Spleen (tissue), 11 donors: ENCODE data around the gene COL12A1. TPM values are rescaled to one million over a fixed set of nuclear protein-coding genes. Genes with fewer than 3 reads are reported as not detected.

Experiments
- DNase-seq: peaks from one replicate; pipeline ENCODE4 v3.0.0-alpha.2; 2020
- H3K27ac ChIP-seq, 8 donors: fragments of 200-600 bp; sonication (generic) in 7 of 8; 1 replicate in 4 of 8; 2 replicates in 4 of 8; pipeline versions ENCODE4 v1.5.0 to v1.8.0; 2016 to 2021; ENCODE audit warnings: inconsistent platforms in 4 of 8, mild to moderate bottlenecking in 4 of 8, moderate library complexity in 1 of 8
- H3K27me3 ChIP-seq, 7 donors: fragments of 200-600 bp; sonication (generic) in 6 of 7; replicated peaks in 1 of 7; 1 replicate in 4 of 7; 2 replicates in 3 of 7; pipeline versions ENCODE4 v1.5.0 to v1.8.0; 2016 to 2021; ENCODE audit warnings: inconsistent platforms in 3 of 7, mild to moderate bottlenecking in 1 of 7
- H3K36me3 ChIP-seq, 6 donors: fragments of 200-600 bp; sonication (generic) in 5 of 6; 1 replicate in 4 of 6; 2 replicates in 2 of 6; pipeline versions ENCODE4 v1.5.0 to v1.8.0; 2016 to 2021; ENCODE audit warnings: inconsistent platforms in 2 of 6
- H3K4me1 ChIP-seq, 6 donors: fragments of 200-600 bp; sonication (generic) in 5 of 6; 1 replicate in 3 of 6; 2 replicates in 3 of 6; pipeline versions ENCODE4 v1.5.0 to v1.8.0; 2016 to 2021; ENCODE audit warnings: inconsistent platforms in 3 of 6
- H3K4me3 ChIP-seq, 8 donors: fragments of 200-600 bp; sonication (generic) in 7 of 8; 1 replicate in 4 of 8; 2 replicates in 4 of 8; pipeline versions ENCODE4 v1.5.0 to v1.8.0; 2016 to 2021; ENCODE audit warnings: inconsistent platforms in 4 of 8, mild to moderate bottlenecking in 4 of 8, moderate library complexity in 2 of 8
- H3K9me3 ChIP-seq, 8 donors: fragments of 200-600 bp; sonication (generic) in 7 of 8; 1 replicate in 4 of 8; 2 replicates in 4 of 8; pipeline versions ENCODE4 v1.5.0 to v1.8.0; 2016 to 2021; ENCODE audit warnings: inconsistent platforms in 4 of 8
- POLR2A ChIP-seq, 3 donors: fragments of 450-650 bp; IDR thresholded peaks; one replicate each; pipeline ENCODE4 v1.5.1; 2017; ENCODE audit warnings: antibody characterized with exemption in 3 of 3, mild to moderate bottlenecking in 1 of 3
- POLR2AphosphoS5 ChIP-seq, 3 donors: sonication (generic); formaldehyde crosslinking; IDR thresholded peaks; one replicate each; pipeline ENCODE4 v1.5.1; 2017; ENCODE audit warnings: antibody characterized with exemption in 3 of 3
- WGBS, 5 donors: extraction: QIAGEN DNeasy Blood & Tissue Kit in 3 of 5; methylation state at CpG; one replicate each; pipeline versions ENCODE4 v1.1.5 to v1.1.7; 2013 to 2018; 5-methylcytosine and 5-hydroxymethylcytosine counted together
- intact Hi-C: fragments of 100-400 bp; cut with DNase I; formaldehyde crosslinking; loops from one replicate; pipeline ENCODE4 v1.15.0; 2023; ENCODE audit warnings: low total_unique reads
- polyA plus RNA-seq, 3 donors: library from polyadenylated mRNA; stranded (reverse); fragments of 200-250 nt; gene quantifications; one replicate each; pipeline ENCODE4 v1.2.1, GENCODE V29; 2013
- total RNA-seq, 7 donors: library from RNA; depleted of rRNA in 3 of 7; stranded (reverse); fragments of >200 nt in 3 of 7; fragmentation: NEBNext Ultra II Directional in 4 of 7; extraction: Animal tissue kit (Norgen Biotek cat#: 25700) in 4 of 7; gene quantifications; one replicate each; pipeline versions ENCODE4 v1.1.0 to v1.2.1, GENCODE V29; 2016 to 2021
- TF ChIP-seq, protein P1 (sequence below), 11 experiments: fragments of 200-600 bp in 7 of 11; fragments of 450-650 bp in 4 of 11; sonication (generic) in 4 of 11; IDR thresholded peaks in 8 of 11; conservative IDR thresholded peaks in 3 of 11; 1 replicate in 7 of 11; 2 replicates in 4 of 11; pipeline versions ENCODE4 v1.4.0 to v1.8.0; 2016 to 2021; ENCODE audit warnings: antibody characterized with exemption in 11 of 11, inconsistent platforms in 4 of 11, mild to moderate bottlenecking in 1 of 11
- donor health status: healthy with polysubstance abuse.
- donor health status: DM: no; HTN: no; CAD: no; lungs with moderate emphysema.
- donor health status: DM: no; HTN: no; CAD: no.
- donor health status: Bipolar disorder and iron deficiency.
- donor health status: healthy.
- donor health status: DM: no; HTN: no; CAD: no.
- donor health status: DM: yes; HTN: yes; CAD: no.

COL12A1 gene
- total and polyA plus RNA-seq, 10 donors = 2.5 to 32.6 (median 21.2) TPM

DNA sequence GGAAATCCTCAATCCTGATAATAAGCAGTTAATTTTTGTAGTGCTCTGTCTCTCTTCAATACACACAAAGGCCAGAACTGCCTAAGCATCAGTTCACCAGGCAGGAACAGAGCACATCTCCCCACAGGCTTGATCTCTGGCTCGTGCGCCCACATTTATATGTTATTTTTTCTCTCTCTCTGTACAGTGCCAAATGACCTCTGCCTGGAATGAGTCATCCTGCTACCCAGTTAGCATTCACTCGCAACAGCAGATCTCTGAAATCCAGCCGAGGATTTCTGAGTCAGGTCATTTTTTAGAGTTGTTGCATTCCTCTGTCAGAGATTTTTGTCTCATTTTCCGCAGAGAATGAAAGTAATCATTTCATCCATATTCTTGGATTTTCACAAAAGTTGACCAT is 107.1 kb downstream of the COL12A1 start:
- Histone ChIP-seq H3K36me3 (no peaks in the 10 kb centered on the region), H3K9me3 (no peaks in the 10 kb centered on the region), H3K4me1 (peaks cover 0 to 7% (median 0%) of the 10 kb centered on the region in 6 donors), H3K4me3 (no peak overlapping the region), H3K27ac (peak overlapping the region in 4 of 8 donors; percentile 2 to 41 (median 24)), H3K27me3 (no peaks in the 10 kb centered on the region)
- no peak for DNase-seq
- intact Hi-C loops = no loop called here
- WGBS, 5 donors = 60 to 78% (median 73%) methylated on average over 4 to 5 of the region's 5 CpGs
- TF ChIP-seq POLR2A (IDR thresholded peaks at IDR 0.05) (no peak), POLR2AphosphoS5 (IDR thresholded peaks at IDR 0.05) (peak in 1 of 3 donors; percentile 10)
- TF ChIP-seq, protein P1, sequence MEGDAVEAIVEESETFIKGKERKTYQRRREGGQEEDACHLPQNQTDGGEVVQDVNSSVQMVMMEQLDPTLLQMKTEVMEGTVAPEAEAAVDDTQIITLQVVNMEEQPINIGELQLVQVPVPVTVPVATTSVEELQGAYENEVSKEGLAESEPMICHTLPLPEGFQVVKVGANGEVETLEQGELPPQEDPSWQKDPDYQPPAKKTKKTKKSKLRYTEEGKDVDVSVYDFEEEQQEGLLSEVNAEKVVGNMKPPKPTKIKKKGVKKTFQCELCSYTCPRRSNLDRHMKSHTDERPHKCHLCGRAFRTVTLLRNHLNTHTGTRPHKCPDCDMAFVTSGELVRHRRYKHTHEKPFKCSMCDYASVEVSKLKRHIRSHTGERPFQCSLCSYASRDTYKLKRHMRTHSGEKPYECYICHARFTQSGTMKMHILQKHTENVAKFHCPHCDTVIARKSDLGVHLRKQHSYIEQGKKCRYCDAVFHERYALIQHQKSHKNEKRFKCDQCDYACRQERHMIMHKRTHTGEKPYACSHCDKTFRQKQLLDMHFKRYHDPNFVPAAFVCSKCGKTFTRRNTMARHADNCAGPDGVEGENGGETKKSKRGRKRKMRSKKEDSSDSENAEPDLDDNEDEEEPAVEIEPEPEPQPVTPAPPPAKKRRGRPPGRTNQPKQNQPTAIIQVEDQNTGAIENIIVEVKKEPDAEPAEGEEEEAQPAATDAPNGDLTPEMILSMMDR (IDR thresholded peaks at IDR 0.05 in 8 of 11, conservative IDR thresholded peaks at IDR 0.05 in 3 of 11) = no peak

DNA sequence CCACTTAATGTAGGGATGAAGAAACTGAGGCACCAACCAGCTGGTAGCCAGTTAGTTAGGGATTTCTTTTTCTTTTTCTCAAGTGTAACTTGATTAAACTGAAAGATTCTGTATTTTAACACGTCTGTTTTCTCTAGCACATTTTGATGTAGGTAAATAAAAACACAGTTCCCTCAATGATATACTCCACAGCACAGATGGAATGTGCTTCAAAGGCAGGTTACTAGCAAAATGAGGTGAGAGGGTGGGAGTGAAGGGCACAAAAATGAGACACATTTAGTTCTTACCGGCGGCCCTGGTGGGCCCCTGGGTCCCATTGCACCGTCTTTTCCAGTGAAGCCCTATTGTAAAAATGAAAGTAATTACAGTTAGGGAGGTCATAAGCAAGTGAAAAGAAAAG is 108.9 kb downstream of the COL12A1 start:
- 72 to 90% (median 79%) methylated on average over 4 of the region's 4 CpGs for WGBS, 5 donors
- no peaks in the 10 kb centered on the region for H3K9me3 ChIP-seq
- intact Hi-C loops = no loop called here

DNA sequence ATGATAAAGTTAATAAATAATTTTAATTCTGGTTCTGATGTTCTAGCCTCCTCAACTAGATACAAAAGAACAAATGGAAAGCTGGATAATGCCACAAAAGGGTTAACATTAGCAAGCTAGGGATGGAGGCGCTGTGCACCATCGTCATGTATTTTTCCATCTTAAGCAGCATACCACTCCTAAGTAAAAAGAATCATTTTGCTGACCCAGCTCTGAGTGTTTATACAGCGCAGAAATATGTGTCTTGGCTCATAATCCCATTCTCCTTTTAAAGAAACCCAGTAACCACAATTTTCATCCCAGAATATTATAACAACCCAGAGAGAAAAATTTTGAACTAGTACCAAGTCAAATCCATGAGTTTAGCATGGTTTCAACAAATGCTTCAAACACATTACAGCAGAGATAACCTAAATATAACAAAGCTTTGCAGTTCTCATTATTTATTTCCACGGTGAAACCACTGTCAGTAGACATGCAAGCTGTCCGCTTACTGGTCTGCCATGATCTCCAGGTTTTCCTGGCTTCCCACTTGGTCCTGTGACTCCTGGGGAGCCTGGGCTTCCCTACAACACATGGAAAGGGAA is 111.1 kb downstream of the COL12A1 start:
- Histone ChIP-seq H3K27ac (no peak overlapping the region), H3K4me3 (no peak overlapping the region), H3K36me3 (no peaks in the 10 kb centered on the region), H3K9me3 (no peaks in the 10 kb centered on the region), H3K27me3 (no peaks in the 10 kb centered on the region), H3K4me1 (peaks cover 0 to 7% (median 0%) of the 10 kb centered on the region in 6 donors)
- WGBS, 5 donors = 50 to 81% (median 75%) methylated on average over 5 of the region's 5 CpGs
- intact Hi-C loops = no loop called here
- no peak for DNase-seq
- TF ChIP-seq POLR2A (IDR thresholded peaks at IDR 0.05) (no peak), POLR2AphosphoS5 (IDR thresholded peaks at IDR 0.05) (no peak)
- TF ChIP-seq, protein P1 (IDR thresholded peaks at IDR 0.05 in 8 of 11, conservative IDR thresholded peaks at IDR 0.05 in 3 of 11) = no peak

More for the DNA sequence above, 108.9 kb downstream of the COL12A1 start:
- H3K4me1 ChIP-seq = peaks cover 0 to 7% (median 0%) of the 10 kb centered on the region in 6 donors
- no peak for DNase-seq
- no peaks in the 10 kb centered on the region for H3K36me3 ChIP-seq
- TF ChIP-seq POLR2AphosphoS5 (IDR thresholded peaks at IDR 0.05) = no peak
- no peak for TF ChIP-seq POLR2A (IDR thresholded peaks at IDR 0.05)
- TF ChIP-seq, protein P1 (IDR thresholded peaks at IDR 0.05 in 8 of 11, conservative IDR thresholded peaks at IDR 0.05 in 3 of 11) = no peak
- no peak overlapping the region for H3K4me3 ChIP-seq
- no peak overlapping the region for H3K27ac ChIP-seq
- H3K27me3 ChIP-seq = no peaks in the 10 kb centered on the region

DNA sequence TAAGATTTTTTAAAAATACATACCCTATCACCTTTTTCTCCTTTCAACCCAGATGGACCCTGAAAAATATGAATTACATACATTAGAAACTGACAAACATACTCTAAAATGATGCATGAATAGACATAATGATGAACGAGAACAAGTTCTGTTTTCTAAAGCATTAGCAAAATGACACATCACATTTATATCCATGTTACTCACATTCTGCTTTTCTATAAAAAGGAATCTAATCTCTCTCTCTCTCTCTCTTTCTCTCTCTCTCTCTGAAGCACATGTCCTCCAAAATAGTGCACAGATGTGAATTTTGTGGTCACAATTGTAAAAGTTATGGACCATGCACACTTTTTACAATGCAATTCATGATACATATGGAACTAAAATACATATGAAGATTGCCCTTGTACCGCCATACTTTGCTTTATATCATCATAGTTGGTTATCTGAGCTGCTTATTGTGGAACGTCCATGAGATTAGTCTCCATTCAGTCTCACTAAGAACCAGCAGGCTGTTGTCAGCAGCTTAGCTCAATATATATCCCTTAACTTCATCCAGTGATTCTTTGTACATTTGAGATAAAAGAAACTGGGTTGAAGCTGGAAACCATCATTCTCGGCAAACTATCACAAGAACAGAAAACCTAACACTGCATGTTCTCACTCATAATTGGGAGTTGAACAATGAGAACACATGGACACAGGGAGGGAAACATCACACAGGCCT is 114.2 kb downstream of the COL12A1 start:
- TF ChIP-seq POLR2AphosphoS5 (IDR thresholded peaks at IDR 0.05) = no peak
- TF ChIP-seq, protein P1 (IDR thresholded peaks at IDR 0.05 in 8 of 11, conservative IDR thresholded peaks at IDR 0.05 in 3 of 11) = no peak
- TF ChIP-seq POLR2A (IDR thresholded peaks at IDR 0.05) = no peak
- intact Hi-C loops = no loop called here

More for the DNA sequence above, 114.2 kb downstream of the COL12A1 start:
- Histone ChIP-seq H3K4me3 (no peak overlapping the region), H3K27ac (no peak overlapping the region), H3K9me3 (no peaks in the 10 kb centered on the region), H3K4me1 (no peaks in the 10 kb centered on the region), H3K27me3 (peaks cover 0 to 4% (median 0%) of the 10 kb centered on the region in 7 donors), H3K36me3 (no peaks in the 10 kb centered on the region)
- DNase-seq = no peak
- 75 to 83% (median 79%) methylated on average over 4 of the region's 4 CpGs for WGBS, 5 donors
